NCI-H146 (cell line): Measurements from ENCODE around the gene RARRES1.
A peak's percentile ranks its signal among the peaks of the same experiment; 100 is the strongest.

Experiments used
- DNase-seq: peaks from one replicate; lab custom pipeline; 2025; lab: John Stamatoyannopoulos, UW

RARRES1 gene

GRCh38 chr3:158731938-158732855 lies at the start of gene RARRES1:
Gene RARRES1 (minus strand): TSS chr3:158732457. CDS start chr3:158732415, 42 bp downstream.
- peak; percentile 77 for DNase-seq

- DNase-seq = no peak
Measured at GRCh38 chr3:158781849-158782248, 49.6 kb upstream of the RARRES1 start.

- no peak for DNase-seq
Measured at GRCh38 chr3:158781191-158781590, 48.9 kb upstream of the RARRES1 start.

DNA sequence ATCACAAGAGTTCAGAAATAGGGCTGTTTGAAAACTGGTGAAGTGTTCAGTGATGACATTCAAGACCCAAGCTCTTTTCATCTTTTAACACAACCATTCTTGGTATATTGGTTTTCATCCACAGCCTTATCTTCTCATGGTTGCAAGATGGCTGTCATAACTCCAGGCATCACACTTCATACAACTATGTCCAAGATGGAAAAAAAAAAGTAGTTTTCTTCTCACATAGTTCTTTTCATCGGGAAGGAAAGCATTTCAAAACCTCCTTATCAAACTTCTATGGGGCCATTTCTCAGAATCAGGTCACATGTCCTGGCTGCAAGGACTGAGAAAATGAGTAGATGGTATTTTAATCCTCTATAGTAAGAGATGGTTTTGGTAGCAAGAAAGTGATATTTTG lies 48.5 kb upstream of the RARRES1 start:
- no peak for DNase-seq

DNA sequence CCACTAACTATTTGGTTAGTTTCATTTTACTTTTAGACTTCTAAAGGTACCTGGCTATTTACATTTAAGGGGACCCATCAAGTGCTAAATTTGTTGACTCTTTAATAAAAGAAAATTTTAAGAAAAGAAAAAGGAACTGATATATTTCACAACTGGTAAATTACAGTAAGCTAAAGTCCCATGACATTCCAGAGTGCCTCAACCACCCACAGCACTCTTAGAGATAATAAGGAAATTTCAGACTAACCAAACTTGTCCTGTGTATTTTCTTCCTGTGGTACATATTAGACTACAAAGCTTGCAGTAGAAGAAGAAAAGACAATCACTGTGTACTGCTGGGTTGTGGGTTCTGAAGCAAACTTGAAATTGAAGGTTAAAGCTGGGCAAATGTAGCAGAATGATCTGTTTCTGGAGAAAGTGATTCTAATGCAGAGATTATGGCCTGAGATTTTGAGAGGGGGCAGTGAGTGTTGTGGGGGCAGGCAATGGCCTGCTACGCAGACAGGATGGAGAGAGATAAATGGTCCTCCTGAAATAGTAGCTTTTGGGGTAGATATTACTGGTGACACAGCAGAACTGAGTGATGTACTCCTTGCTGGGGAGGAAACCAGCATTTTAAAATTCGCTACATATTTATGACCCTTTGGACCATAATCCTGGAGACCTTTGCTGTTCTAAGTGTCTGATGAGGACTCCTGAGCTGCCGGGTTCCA lies 45.1 kb upstream of the RARRES1 start:
- DNase-seq = no peak

DNA sequence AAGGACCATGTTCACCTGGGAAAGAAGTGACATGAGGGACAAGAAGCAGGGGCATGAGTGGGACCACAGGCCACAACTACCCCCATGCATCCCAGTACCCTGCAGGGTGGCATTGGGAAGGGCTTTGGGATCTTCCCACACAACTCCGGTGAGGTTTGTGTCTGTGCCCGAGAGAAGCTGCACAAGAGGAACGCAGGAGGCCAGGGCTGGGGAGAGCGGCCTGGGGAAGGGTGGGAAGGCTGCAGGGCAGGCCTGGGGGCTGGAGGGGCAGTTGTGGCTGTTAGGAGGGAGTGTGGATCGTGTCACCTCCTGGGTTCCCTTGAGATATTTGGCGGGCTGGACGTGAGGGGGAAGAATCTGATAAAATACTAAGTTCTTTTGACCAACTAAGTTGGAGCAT lies 44.3 kb upstream of the RARRES1 start:
- no peak for DNase-seq

DNA sequence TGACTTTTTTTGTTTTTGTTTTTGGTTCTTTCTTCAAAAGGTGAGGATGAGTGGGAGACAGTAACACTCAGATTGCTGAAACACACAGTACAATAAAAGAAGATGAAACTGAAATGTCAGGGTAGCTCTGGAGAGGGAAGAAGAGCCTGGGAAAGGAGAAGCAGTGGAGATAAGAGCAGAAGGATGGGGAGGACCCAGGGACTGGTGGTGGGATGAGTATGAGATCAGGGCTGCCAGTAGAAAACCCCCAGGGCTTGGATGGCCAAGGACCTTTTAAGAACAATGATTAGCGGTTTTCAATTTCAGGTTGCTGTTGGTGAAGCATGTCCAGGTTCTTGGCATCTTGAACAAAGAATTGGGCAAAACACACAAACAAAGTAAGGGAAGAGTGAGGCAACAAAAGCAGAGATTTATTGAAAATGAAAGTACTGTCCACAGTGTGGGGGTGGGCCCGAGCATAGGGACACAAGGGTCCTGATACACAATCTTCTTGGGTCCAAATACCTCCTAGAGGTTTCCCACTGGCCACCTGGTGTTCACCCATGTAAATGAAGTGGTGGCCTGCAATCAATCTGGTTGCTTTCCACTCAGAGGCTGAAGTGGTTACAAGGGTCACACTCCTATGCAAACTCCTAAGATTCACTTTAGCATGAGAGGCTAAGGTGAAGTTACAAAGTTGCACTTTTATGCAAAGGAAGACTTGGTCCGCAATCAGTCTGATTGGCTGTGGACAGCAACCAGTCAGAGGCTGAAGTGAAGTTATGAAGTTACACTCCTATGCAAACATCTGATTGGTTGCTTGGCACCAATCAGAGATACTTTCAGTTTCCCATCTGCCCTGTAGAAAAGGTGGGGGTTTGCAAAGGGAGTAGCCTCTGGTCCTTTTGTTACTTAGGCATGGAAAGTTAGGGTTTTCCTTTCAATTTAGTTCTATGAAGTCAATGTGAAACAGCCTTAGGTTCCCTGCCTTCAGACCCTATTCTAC lies 43.5 kb upstream of the RARRES1 start:
- DNase-seq = no peak

- DNase-seq = no peak
Measured at GRCh38 chr3:158774965-158775364, 42.7 kb upstream of the RARRES1 start.

DNA sequence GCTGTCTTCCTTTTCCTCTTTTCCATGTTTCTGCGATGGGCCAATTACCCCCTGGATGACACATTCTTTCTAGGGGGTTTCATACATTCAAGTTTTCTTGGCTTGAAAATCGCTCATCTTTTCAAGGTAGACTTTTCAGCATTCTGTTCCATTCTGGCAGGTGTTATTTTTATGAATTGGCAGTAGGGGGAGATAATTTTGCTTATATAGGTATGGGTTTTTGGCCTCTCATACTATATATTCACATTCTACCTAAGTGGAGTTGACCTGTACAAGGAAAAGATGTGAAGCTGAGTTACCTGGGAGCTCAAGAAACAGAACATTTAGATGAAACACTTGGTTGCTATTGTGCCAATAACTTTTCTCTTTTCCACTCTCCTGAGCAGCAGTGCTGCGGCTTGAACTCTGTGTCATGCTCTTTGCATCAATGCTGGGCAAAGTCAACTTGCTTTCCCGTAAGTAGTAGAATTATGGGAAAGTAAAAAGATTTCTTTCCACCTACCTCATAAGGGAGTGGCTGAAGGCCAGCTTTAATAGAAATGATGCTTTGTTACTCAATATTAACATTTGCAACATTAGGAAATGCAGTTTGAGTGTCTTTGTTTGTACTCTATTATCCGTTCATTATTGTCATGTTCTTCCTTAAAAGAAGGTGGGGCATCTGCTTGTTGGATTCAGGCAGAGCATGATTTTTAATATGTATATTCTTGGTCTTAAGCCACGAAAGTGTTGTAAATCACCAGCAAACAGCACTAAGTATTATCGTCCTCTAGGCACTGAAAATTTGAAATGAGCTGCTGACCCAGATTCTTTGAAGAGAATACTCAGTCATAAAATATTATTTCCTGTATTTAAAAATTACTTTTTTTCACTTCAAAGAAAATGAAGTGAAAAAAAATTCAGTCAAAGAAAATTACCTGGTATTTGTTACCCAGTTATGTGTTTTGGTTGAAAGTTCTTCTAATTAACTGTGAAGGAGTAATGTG lies 41.9 kb upstream of the RARRES1 start:
- no peak for DNase-seq

GRCh38 chr3:158773166-158773565 lies 40.9 kb upstream of the RARRES1 start:
- no peak for DNase-seq

GRCh38 chr3:158771982-158772381 lies 39.7 kb upstream of the RARRES1 start:
- DNase-seq = no peak

- DNase-seq = no peak
Measured at GRCh38 chr3:158771577-158771976, 39.3 kb upstream of the RARRES1 start.

DNA sequence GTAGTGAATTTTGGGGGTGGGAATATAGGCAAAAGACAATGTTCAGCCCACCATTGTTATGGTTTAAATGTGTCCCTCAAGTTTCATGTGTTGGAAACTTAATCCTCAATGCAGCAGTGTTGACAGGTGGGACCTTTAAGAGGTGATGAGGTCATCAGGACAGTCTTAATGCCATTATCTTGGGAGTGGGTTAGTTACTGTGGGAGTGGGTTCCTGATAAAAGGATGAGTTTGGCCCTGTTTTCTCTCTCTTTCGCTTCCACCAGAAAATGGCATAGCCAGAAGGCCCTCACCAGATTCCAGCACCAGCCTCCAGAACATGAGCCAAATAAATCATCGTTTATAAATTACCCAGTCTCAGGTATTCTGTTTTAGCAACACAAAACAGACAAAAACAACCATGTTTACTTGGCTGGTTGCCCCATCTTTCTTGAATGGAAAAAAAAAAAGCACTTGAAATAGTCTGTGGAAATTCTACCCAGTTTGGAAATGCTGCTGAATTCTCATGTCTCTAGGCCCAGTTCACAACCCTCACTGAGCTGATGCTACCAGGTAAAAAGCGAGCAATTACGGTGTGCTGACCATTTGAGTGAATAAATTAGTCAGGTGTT lies 38.6 kb upstream of the RARRES1 start:
- no peak for DNase-seq

DNA sequence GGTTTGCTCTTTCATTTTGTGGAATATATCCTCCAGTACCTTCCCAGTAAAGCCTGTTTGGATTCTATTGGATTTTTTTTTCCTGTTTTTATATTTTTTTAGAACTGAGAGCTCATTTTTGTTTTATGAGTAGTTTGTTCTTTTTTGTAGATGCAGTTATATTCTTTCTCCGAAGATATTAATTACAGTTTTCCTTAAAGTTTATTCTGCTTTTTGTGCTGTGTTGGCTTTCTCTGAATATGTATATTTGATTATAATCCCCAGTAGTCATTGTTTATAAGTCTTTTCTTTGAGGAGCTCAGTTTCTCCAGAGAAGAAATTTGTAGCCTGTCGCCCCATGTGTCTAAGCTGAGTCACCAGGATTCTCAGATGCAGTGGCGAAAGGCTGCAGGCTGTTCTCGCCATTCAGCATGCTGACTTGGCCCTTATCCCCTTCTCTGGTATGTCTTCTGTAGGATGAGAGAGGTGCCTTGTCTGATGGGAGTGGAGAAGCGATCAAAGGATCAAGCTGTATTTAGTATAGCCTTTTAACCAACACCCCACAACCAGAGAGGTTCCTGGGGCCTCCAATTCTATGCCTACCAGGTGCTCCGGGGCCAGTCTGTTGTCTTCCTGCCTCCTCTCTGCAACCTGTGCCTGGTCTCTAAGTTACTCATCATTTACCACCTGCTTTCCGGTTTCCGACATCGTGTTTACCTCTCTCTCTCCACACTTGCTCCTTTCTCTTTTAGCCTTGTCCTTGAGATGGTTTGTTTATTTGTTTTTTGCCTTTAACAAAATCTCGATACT lies 37.9 kb upstream of the RARRES1 start:
- DNase-seq = no peak

DNA sequence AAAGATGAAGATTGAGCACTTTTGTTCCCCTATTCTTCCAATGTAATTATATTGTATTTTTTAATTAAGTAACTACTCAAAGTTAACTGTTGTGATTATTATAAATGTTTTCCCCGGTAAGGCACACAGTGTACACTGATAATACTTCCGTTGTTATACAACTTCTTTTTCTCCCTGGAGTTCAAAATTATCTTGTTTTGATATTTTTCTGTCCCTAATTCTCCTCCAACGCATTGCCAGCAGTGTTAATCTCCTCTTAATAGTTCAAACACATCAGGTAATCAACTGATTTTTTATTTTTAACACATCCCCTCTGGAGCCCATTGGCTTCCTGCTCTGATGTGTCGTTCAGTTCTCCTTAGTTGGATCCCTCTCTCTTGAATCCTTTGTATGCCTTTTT lies 37.3 kb upstream of the RARRES1 start:
- DNase-seq = no peak

DNA sequence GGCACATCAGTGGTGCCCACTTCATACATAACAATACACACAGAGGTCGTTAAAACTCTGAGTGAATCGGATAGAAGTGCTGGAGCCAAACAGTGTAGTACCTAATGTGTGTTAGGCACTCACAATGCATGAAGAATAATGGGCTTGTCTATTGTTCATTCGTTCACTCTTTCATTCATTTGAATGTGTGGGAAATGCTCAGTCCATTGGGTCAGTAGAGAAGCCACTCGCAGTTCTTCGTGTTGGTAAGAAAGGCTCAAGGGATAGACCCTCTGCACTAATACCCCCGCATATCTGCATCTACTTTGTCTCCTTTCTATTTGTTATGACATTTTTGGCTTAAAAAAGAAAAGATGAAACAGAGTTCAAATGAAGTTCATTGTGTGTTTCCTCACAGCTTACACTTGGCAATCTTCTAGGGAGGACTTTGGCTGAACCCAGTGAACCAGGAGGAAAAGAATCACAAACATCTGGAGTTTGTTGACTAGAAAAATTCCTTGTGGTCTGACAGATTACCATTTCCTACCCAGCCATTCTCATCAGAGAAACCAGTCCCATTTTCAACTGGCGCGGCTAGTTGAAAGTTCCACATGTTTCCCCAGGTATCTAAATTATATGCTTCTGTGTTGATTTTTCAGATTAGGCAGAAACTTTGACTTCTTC lies 36.8 kb upstream of the RARRES1 start:
- DNase-seq = no peak

- peak; percentile 17 for DNase-seq
Measured at GRCh38 chr3:158768361-158768787, 36.1 kb upstream of the RARRES1 start.

GRCh38 chr3:158766364-158766763 lies 34.1 kb upstream of the RARRES1 start:
- DNase-seq = no peak
